GM19463 (cell line): ENCODE measurements around the gene CALHM4.
"Not testable (repeated sequence)": the region's sequence is repeated elsewhere in the genome, so short reads cannot be mapped to it uniquely, and the experiment has no call there.

ENCODE experiments used
- ATAC-seq: cut with Tn5 transposase; IDR thresholded peaks from one replicate; pipeline ENCODE4 v1.9.1; 2021; ENCODE audit warnings: mild to moderate bottlenecking, moderate library complexity; ENCODE audit not compliant: unreplicated experiment

CALHM4 gene

DNA sequence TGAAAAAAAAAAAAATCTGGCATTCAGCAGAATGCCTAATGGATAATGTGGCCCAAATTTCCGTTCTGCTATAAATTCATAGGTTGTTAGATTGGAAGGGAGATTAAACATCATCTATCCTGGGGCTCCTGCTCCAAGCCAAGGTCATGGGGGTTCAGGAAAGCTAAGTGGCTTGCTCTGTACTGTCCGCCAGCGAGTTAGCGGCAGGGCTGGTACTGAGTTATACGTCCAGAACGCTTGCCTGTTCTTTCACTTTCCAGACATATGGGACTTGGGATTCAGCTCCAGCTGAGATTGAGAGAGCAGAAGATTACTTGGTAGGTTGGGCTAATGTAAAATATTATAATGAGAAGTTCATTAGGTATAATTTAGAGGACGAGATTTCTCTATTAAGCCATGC lies 18.6 kb downstream of the CALHM4 start:
- no peak for ATAC-seq

DNA sequence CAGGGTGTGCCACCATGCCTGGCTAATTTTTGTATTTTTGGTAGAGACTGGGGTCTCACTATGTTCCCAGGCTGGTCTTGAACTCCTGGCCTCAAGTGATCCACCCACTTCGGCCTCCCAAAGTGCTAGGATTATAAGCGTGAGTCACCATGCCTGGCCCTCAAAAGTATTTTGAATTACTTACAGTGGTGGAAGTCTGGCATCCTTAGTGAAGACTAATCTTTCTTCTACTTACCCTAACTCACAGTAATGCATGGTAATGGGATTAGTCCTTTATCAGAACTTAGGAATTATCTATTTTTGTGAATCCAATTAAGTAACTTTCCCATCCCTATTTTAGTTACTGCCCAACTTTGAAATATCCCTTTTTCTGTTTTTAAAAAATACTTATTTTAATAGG lies 21.7 kb downstream of the CALHM4 start:
- ATAC-seq = no peak

DNA sequence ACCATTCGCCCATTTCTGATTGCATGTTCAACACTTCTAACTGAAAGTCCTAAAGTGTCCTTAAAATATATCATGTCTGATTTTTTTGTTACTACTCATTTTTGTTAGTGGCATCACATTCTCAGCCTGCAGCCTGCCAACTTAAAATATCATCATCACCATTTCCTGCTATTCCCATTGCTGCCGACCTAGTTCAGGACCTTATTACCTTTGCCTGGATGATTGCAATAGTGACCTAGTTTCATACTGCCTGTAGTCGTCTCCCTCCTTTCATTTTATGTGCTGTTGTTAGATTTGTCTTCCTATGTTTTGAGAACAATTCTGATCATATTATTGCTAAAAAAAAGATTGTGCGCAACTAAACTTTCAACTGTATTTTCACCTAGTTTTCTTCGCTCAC lies 23.9 kb downstream of the CALHM4 start:
- no peak for ATAC-seq

DNA sequence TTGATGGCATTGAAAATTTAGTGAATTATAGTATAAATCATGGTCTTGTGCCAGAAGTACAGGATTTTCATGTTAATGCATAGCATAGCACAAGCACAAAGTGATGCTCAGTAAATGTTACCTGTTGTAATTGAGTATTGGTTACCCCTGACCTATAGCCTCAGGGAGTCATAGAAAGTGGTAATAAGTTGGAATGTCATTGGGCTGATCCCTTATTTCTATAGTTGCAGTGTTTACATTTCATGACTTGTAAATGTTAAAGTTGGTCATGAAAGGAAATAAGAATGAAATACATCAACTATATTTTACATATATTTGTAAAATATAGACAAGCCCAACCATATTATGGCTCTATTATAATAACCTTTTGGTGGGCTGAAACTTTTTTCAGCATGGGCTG lies 24.8 kb downstream of the CALHM4 start:
- ATAC-seq = no peak

DNA sequence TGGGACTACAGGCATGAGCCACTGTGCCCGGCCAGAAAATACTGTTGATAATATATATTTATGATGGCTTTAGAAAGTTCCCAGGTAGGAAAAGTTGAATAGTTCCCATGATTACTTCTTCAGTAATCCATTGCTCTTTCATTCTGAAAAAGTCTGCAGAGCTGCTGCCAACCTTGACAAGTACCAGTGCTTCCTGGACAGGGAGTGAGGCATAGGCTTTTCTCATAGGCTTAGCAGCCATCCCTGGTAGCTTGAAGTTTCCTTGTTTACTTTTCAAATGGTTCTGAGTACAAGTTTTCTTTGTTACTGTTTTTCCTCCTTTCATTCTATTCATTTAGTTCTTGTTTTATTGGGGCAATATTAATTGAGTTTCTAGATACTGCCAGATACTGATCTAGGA lies 25.6 kb downstream of the CALHM4 start:
- no peak for ATAC-seq

DNA sequence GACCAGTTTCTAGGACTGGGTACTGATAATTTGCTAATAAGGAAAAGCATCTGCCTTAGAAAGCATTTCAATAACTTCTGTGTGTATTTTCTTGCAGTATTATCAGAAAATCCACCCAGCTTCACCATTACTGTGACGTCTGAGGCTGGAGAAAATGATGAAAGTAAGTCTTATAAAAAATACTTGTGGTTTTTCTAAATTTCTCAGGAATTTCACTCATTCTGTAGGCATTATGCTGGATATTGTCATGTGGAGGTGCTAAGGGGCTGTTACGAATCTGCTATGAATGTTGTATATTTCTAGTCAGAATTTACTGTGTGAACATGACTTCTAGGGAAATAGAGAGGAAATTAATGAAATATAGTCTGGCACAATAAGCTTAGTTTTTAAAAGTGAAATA lies 26.6 kb downstream of the CALHM4 start:
- ATAC-seq = no peak

DNA sequence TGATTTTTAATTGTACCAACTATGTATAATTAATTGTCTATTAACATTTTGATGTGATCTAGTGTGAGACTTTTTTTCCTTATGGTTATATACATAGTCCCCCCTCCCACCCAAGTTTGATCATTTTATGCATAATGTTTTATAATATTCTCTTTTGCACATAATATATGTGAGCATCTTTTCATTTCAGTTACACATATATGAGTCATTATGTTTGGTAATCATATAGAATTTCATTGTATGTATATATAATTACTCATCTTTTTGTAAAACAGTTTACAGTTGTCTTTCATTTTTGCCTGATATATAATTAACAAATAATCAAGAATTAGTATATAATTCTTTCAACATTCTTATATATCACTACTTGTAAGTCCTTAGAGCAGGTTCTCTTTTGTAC lies 32.7 kb downstream of the CALHM4 start:
- ATAC-seq = no peak

DNA sequence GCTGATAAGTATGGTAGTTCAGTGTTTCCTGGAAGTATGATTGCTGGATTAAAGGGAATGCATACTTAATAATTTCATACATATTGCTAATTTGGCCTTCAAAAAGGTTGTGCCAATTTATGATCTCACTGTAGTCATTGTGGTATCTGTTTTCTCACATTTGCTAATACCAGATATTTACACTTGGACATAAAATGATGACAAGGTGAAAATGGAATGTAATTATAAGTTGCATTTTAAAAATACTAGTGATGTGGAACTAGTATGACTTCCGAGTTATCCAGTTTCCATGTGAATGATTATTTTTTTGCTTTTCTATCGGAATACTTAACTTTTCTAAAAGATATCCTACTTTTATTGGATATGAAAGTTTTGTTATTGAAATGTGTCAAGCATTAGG lies 33.2 kb downstream of the CALHM4 start:
- no peak for ATAC-seq

DNA sequence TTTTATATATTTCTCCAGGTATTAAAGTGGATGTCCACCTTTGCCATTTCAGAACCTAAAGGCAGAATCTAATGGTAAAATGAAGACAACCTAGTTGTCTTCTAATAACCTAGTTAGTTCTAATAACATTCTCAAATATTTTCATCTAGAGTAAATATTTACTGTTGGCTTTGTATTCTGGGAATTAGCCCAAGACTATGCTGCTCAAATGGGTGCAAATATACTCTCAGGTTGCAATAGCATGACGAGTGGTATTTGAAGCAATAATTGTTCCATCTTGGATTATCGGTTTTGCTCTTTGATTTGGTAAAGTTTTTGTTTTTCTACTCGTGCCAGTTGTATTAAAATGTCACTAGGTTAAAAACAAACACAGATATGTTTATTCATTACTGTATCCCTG lies 41.7 kb downstream of the CALHM4 start:
- no peak for ATAC-seq

DNA sequence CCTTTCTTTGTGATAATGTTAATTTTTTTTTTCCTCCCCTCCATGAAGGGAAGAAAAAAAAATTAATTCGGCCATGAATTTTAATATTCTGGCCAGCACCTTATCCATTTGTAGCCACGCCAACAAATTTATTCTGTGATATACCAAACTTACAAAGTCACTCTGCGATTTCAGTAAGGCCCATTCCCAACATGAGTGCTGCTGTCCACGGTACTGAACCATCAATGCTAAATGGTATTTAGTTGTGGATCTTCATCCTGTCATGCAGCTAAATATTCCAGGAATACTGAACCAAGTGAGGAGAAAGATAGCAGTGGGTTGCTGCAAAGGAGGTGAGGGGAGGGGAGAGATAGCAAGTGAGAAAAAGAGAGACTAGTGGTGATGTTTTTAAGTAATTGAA lies 43.3 kb downstream of the CALHM4 start:
- no peak for ATAC-seq

DNA sequence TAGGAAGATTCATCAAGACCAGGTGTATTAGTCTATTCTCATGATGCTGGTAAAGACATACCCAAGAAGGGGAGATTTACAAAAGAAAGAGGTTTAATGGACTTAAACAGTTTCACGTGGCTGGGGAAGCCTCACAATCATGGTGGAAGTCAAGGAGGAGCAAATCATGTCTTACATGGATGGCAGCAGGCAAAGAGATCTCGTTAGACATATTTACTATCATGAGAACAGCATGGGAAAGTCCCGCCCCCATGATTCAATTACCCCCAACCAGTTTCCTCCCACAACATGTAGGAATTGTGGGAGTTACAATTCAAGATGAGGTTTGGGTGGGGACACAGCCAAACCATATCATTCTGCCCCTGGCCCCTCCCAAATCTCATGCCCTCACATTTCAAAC lies 50.4 kb downstream of the CALHM4 start:
- ATAC-seq = not testable (repeated sequence)

DNA sequence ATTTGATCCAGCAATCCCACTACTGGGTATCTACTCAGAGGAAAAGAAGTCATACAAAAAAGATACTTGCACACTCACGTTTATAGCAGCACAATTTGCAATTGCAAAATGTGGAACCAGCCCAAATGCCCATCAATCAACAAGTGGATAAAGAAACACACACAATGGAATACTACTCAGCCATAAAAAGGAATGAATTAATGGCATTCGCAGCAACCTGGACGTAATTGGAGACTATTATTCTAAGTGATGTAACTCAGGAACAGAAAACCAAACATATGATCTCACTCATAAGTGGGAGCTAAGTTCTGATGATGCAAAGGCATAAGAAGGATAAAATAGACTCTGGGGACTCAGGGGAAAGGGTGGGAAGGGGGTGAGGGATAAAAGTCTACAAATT lies 51.3 kb downstream of the CALHM4 start:
- ATAC-seq = not testable (repeated sequence)

DNA sequence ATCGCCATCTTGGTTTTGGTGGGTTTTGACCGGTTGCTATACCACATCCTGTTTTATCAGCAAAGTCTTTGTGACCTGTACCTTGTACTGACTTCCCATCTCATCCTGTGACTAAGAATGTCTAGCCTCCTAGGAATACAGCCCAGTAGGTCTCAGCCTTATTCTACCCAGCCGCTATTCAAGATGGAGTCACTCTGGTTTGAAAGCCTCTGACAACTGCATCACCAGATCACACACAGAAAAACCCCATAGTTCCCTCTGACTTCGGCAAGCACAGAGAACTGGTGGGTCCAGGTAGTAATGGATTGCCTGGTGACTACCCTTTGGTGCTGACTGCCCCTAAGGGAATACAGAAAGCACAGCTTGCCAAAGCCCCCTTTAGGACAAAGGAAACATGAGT lies 52.4 kb downstream of the CALHM4 start:
- ATAC-seq = no peak
